ENCODE data around the gene IMPDH1.

IMPDH1 gene

GRCh38 chr7:128350708-128351295 is 59.0 kb downstream of the IMPDH1 start:
- H3K9me2 ChIP-seq (replicated peaks; ENCODE audit: low read depth, low read length) = no peaks in the 10 kb centered on the region
- H3K27me3 ChIP-seq (ENCODE audit: insufficient read depth, low read length, poor library complexity, severe bottlenecking) = no peaks in the 10 kb centered on the region
- H3K79me2 ChIP-seq (ENCODE audit: insufficient read depth, low read length) = no peaks in the 10 kb centered on the region
- no peaks in the 10 kb centered on the region for H4K20me1 ChIP-seq (ENCODE audit: insufficient read depth, low read length, poor library complexity, severe bottlenecking)
- TF ChIP-seq CTCF (conservative IDR thresholded peaks at IDR 0.05; ENCODE audit: low read length) = no peak
- TF ChIP-seq EZH2phosphoT487 (IDR thresholded peaks at IDR 0.05; ENCODE audit: borderline replicate concordance) = no peak
- H3K4me1 ChIP-seq (ENCODE audit: insufficient read depth, low read length, poor library complexity, severe bottlenecking) = no peaks in the 10 kb centered on the region
- H3K9ac ChIP-seq (ENCODE audit: low read depth, low read length, poor library complexity, severe bottlenecking) = no peak overlapping the region
- H3K36me3 ChIP-seq (ENCODE audit: insufficient read depth, low read length) = no peaks in the 10 kb centered on the region
- H3K4me3 ChIP-seq (ENCODE audit: low read length, poor library complexity, severe bottlenecking) = no peak overlapping the region
- H3K9me3 ChIP-seq (ENCODE audit: insufficient read depth, low read depth, low read length) = no peaks in the 10 kb centered on the region
- no peaks in the 10 kb centered on the region for H3F3A ChIP-seq (ENCODE audit: low read depth)
- no peak overlapping the region for H2AFZ ChIP-seq (ENCODE audit: low read length)
- H3K4me2 ChIP-seq (ENCODE audit: low read depth, low read length, poor library complexity, severe bottlenecking) = no peak overlapping the region

DNA sequence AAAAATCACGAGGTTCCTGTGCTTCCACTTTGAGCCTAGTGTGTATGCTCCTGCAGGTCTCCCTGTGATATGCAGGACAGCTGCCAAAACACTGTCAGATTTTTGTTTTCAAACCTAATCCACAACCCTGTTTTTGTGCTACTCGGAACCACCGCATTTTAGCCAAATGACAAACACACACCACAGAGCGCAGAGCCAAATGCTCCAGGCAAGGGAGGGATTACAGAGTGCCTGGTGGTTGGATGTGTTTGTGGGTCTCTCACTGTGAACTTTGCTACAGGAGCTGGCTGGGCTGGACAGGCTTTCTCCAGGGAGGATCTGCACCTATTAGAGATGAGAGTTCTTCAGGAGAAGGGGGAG is 60.3 kb downstream of the IMPDH1 start:
- H3K36me3 ChIP-seq (ENCODE audit: insufficient read depth, low read length) = no peaks in the 10 kb centered on the region
- no peaks in the 10 kb centered on the region for H3K27me3 ChIP-seq (ENCODE audit: insufficient read depth, low read length, poor library complexity, severe bottlenecking)
- no peaks in the 10 kb centered on the region for H3K4me1 ChIP-seq (ENCODE audit: insufficient read depth, low read length, poor library complexity, severe bottlenecking)
- H4K20me1 ChIP-seq (ENCODE audit: insufficient read depth, low read length, poor library complexity, severe bottlenecking) = no peaks in the 10 kb centered on the region
- H3F3A ChIP-seq (ENCODE audit: low read depth) = no peaks in the 10 kb centered on the region
- H3K4me2 ChIP-seq (ENCODE audit: low read depth, low read length, poor library complexity, severe bottlenecking) = no peak overlapping the region
- H3K79me2 ChIP-seq (ENCODE audit: insufficient read depth, low read length) = no peaks in the 10 kb centered on the region
- no peak overlapping the region for H2AFZ ChIP-seq (ENCODE audit: low read length)
- no peaks in the 10 kb centered on the region for H3K9me3 ChIP-seq (ENCODE audit: insufficient read depth, low read depth, low read length)
- H3K9me2 ChIP-seq (replicated peaks; ENCODE audit: low read depth, low read length) = no peaks in the 10 kb centered on the region
- TF ChIP-seq CTCF (conservative IDR thresholded peaks at IDR 0.05; ENCODE audit: low read length) (no peak), EZH2phosphoT487 (IDR thresholded peaks at IDR 0.05; ENCODE audit: borderline replicate concordance) (no peak)
- no peak overlapping the region for H3K9ac ChIP-seq (ENCODE audit: low read depth, low read length, poor library complexity, severe bottlenecking)
- H3K4me3 ChIP-seq (ENCODE audit: low read length, poor library complexity, severe bottlenecking) = no peak overlapping the region

GRCh38 chr7:128347647-128348097 is 62.1 kb downstream of the IMPDH1 start:
- H3K4me2 ChIP-seq (ENCODE audit: low read depth, low read length, poor library complexity, severe bottlenecking) = no peak overlapping the region
- no peak for TF ChIP-seq EZH2phosphoT487 (IDR thresholded peaks at IDR 0.05; ENCODE audit: borderline replicate concordance)
- peak; percentile 90 for TF ChIP-seq CTCF (conservative IDR thresholded peaks at IDR 0.05; ENCODE audit: low read length)
- H3K4me1 ChIP-seq (ENCODE audit: insufficient read depth, low read length, poor library complexity, severe bottlenecking) = peaks cover 9% of the 10 kb centered on the region
- no peak overlapping the region; the same call in 1 of the 2 replicates for H2AFZ ChIP-seq (ENCODE audit: low read length)
- no peak overlapping the region for H3K9ac ChIP-seq (ENCODE audit: low read depth, low read length, poor library complexity, severe bottlenecking)
- H3K36me3 ChIP-seq (ENCODE audit: insufficient read depth, low read length) = no peaks in the 10 kb centered on the region
- H3K79me2 ChIP-seq (ENCODE audit: insufficient read depth, low read length) = peaks cover 10% of the 10 kb centered on the region
- H4K20me1 ChIP-seq (ENCODE audit: insufficient read depth, low read length, poor library complexity, severe bottlenecking) = peaks cover 8% of the 10 kb centered on the region
- H3K9me3 ChIP-seq (ENCODE audit: insufficient read depth, low read depth, low read length) = no peaks in the 10 kb centered on the region
- no peak overlapping the region for H3K4me3 ChIP-seq (ENCODE audit: low read length, poor library complexity, severe bottlenecking)
- no peaks in the 10 kb centered on the region for H3K27me3 ChIP-seq (ENCODE audit: insufficient read depth, low read length, poor library complexity, severe bottlenecking)
- no peaks in the 10 kb centered on the region for H3K9me2 ChIP-seq (replicated peaks; ENCODE audit: low read depth, low read length)
- H3F3A ChIP-seq (ENCODE audit: low read depth) = no peaks in the 10 kb centered on the region

Measured in Loucy (cell line).